Endodermal cell (in vitro differentiated cells): Measurements from ENCODE around the gene CRTAC1. TPM values are rescaled to one million over a fixed set of nuclear protein-coding genes. Genes with fewer than 3 reads are reported as not detected.

Experiments
- DNase-seq: peaks from one replicate; pipeline ENCODE4 v3.0.0-alpha.2; 2017
- H3K27ac ChIP-seq: 2 replicates; pipeline ENCODE4 v1.5.1; 2013; ENCODE audit warnings: mild to moderate bottlenecking, low read depth, low read length, moderate library complexity
- H3K27me3 ChIP-seq: 2 replicates; pipeline ENCODE4 v1.6.1; 2013; ENCODE audit warnings: mild to moderate bottlenecking, low read length, moderate library complexity; ENCODE audit not compliant: insufficient read depth, control insufficient read depth, poor library complexity, severe bottlenecking
- H3K36me3 ChIP-seq: 2 replicates; pipeline ENCODE4 v1.7.0; 2013; ENCODE audit warnings: mild to moderate bottlenecking, low read length, moderate library complexity; ENCODE audit not compliant: control insufficient read depth, insufficient read depth
- H3K4me1 ChIP-seq: one replicate; pipeline ENCODE4 v1.7.0; 2013; ENCODE audit warnings: low read length; ENCODE audit not compliant: control insufficient read depth, insufficient read depth
- H3K4me3 ChIP-seq: 2 replicates; pipeline ENCODE4 v1.5.1; 2013; ENCODE audit warnings: mild to moderate bottlenecking, low read length, moderate library complexity
- H3K9ac ChIP-seq: 2 replicates; pipeline ENCODE4 v1.6.1; 2013; ENCODE audit warnings: mild to moderate bottlenecking, low read length, moderate library complexity; ENCODE audit not compliant: poor library complexity, severe bottlenecking; ENCODE audit errors: extremely low read depth
- H3K9me3 ChIP-seq: 2 replicates; pipeline ENCODE4 v1.6.1; 2013; ENCODE audit warnings: mild to moderate bottlenecking, low read length, moderate library complexity; ENCODE audit not compliant: control insufficient read depth
- H3K27ac Mint-ChIP-seq: 2 replicates; pipeline ENCODE4 v1.8.0; 2020; ENCODE audit warnings: mixed read lengths
- H3K27me3 Mint-ChIP-seq: 2 replicates; pipeline ENCODE4 v1.8.0; 2021; ENCODE audit warnings: mild to moderate bottlenecking, mixed read lengths; ENCODE audit not compliant: insufficient read depth
- H3K36me3 Mint-ChIP-seq: 2 replicates; pipeline ENCODE4 v1.8.0; 2020; ENCODE audit warnings: low read depth, mixed read lengths
- H3K4me1 Mint-ChIP-seq: 2 replicates; pipeline ENCODE4 v1.8.0; 2020; ENCODE audit warnings: mixed read lengths
- H3K4me3 Mint-ChIP-seq: 2 replicates; pipeline ENCODE4 v1.8.0; 2020; ENCODE audit warnings: mild to moderate bottlenecking, moderate library complexity, mixed read lengths
- H3K9me3 Mint-ChIP-seq: 2 replicates; pipeline ENCODE4 v1.8.0; 2020; ENCODE audit warnings: mild to moderate bottlenecking, mixed read lengths
- CTCF ChIP-seq: fragments of 200-600 bp; sonication (generic); conservative IDR thresholded peaks from 2 replicates; pipeline ENCODE4 v1.5.0; 2021; ENCODE audit warnings: antibody characterized with exemption, mild to moderate bottlenecking
- WGBS, 2 experiments: methylation state at CpG; one replicate each; pipeline versions ENCODE4 v1.1.5 to v1.1.7; 2013; ENCODE audit warnings: missing lambda C conversion rate in 2 of 2, mixed read lengths in 1 of 2; ENCODE audit not compliant: insufficient coverage in 1 of 2, insufficient read length in 1 of 2; 5-methylcytosine and 5-hydroxymethylcytosine counted together
- total RNA-seq, 2 donors: library from RNA; stranded (reverse); fragmentation: NEBNext Ultra II Directional in 1 of 2; extraction: Animal tissue kit (Norgen Biotek cat#: 25700) in 1 of 2; gene quantifications; 2 replicates in 1 of 2; 3 replicates in 1 of 2; pipeline ENCODE4 v1.2.1, GENCODE V29; 2021

The CRTAC1 gene
- total RNA-seq, 2 donors from 2014 or later, result 0.13 to 0.24 TPM

GRCh38 chr10:97851341-97852001 lies 178.9 kb downstream of the CRTAC1 start:
- Histone ChIP-seq H3K27ac (no peak overlapping the region), H3K4me1 (peaks cover 5% of the 10 kb centered on the region), H3K27me3 (peaks cover 80% of the 10 kb centered on the region), H3K9me3 (no peaks in the 10 kb centered on the region), H3K36me3 (no peaks in the 10 kb centered on the region), H3K4me3 (no peak overlapping the region), H3K9ac (no peak overlapping the region)
- Mint-ChIP-seq H3K4me1 (no peaks in the 10 kb centered on the region), H3K27me3 (peaks cover 75% of the 10 kb centered on the region), H3K36me3 (no peaks in the 10 kb centered on the region), H3K27ac (no peak overlapping the region), H3K4me3 (no peak overlapping the region), H3K9me3 (no peaks in the 10 kb centered on the region)
- DNase-seq, result no peak
- no peak for TF ChIP-seq CTCF
- 85 to 88% methylated on average over 6 to 7 of the region's 7 CpGs for WGBS, 2 experiments

GRCh38 chr10:97850446-97850845 lies 180.0 kb downstream of the CRTAC1 start:
- no peak overlapping the region for H3K27ac Mint-ChIP-seq
- H3K27ac ChIP-seq, result no peak overlapping the region
- H3K4me1 Mint-ChIP-seq, result no peaks in the 10 kb centered on the region
- H3K9ac ChIP-seq, result no peak overlapping the region
- H3K4me1 ChIP-seq, result peaks cover 5% of the 10 kb centered on the region
- TF ChIP-seq CTCF, result no peak
- no peak overlapping the region for H3K4me3 Mint-ChIP-seq
- DNase-seq, result no peak
- H3K27me3 Mint-ChIP-seq, result peaks cover 66% of the 10 kb centered on the region
- H3K27me3 ChIP-seq, result peaks cover 84% of the 10 kb centered on the region
- no peaks in the 10 kb centered on the region for H3K9me3 ChIP-seq
- no peaks in the 10 kb centered on the region for H3K36me3 Mint-ChIP-seq
- H3K36me3 ChIP-seq, result no peaks in the 10 kb centered on the region
- no peak overlapping the region for H3K4me3 ChIP-seq
- WGBS, 2 experiments, result 27 to 54% methylated on average over 4 to 12 of the region's 13 CpGs
- no peaks in the 10 kb centered on the region for H3K9me3 Mint-ChIP-seq

- Histone ChIP-seq H3K4me3 (peak within 1 kb of the TSS; percentile 66), H3K36me3 (no peaks in the 10 kb centered on the region), H3K9ac (no peak within 1 kb of the TSS), H3K4me1 (peaks cover 5% of the 10 kb centered on the region), H3K9me3 (no peaks in the 10 kb centered on the region), H3K27ac (no peak within 1 kb of the TSS), H3K27me3 (peaks cover 80% of the 10 kb centered on the region)
- Mint-ChIP-seq H3K27ac (no peak within 1 kb of the TSS), H3K27me3 (peaks cover 60% of the 10 kb centered on the region), H3K4me1 (no peaks in the 10 kb centered on the region), H3K4me3 (peak within 1 kb of the TSS; percentile 52), H3K36me3 (no peaks in the 10 kb centered on the region), H3K9me3 (no peaks in the 10 kb centered on the region)
- 2% methylated on average over 20 to 78 of the region's 87 CpGs for WGBS, 2 experiments
- no peak for TF ChIP-seq CTCF
- DNase-seq, result peak; percentile 93
These were observed 180.6 kb downstream of the CRTAC1 start, which contains the start of gene GOLGA7B for GRCh38 chr10:97849687-97850402. Gene GOLGA7B, plus strand, starts transcription at chr10:97849843. Its CDS starts 461 bp downstream, at chr10:97850304.
